ENCODE data around the gene COLQ.

COLQ gene

DNA sequence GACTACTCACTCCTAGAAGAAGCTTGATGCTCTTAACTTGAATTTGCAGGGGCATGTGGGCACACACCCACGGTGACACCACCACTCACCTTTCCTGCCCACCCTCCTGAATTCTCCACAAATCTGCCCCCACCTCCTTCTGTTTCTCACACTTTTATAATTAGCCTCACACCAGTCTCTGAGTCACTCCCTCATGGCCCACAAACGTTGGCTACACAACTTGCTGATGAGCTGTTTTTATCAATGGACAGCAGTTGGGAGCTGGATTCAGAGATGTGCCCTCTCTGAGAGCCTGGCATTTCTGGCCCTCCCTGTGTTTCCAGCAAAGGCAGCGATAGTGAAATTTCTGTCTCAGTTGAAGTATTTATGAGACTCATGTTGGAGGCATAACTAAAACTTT lies 1.3 kb downstream of the COLQ start:
- DNase-seq (ENCODE audit: low read depth in 3 of 3): no peak

DNA sequence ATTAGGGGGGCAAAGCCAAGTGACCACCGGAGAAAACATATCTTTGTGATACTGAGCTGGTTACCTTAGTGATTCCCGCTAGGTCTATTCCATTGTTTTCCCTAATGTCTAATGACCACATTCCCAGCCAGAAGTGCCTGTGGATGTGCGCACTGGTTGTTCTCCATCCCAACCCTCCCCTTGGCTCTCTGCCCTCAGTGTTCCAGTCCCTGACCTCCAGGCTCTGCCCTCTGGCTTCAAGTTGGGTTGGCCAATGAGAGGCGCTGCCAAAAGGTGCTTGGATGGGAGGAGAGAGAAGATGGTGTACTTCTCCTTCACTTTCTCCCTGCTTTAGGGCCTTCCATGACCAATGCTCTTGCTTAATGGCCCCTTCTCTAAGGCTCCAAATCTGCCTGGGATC lies 2.4 kb downstream of the COLQ start:
- DNase-seq (ENCODE audit: low read depth in 3 of 3): no peak

DNA sequence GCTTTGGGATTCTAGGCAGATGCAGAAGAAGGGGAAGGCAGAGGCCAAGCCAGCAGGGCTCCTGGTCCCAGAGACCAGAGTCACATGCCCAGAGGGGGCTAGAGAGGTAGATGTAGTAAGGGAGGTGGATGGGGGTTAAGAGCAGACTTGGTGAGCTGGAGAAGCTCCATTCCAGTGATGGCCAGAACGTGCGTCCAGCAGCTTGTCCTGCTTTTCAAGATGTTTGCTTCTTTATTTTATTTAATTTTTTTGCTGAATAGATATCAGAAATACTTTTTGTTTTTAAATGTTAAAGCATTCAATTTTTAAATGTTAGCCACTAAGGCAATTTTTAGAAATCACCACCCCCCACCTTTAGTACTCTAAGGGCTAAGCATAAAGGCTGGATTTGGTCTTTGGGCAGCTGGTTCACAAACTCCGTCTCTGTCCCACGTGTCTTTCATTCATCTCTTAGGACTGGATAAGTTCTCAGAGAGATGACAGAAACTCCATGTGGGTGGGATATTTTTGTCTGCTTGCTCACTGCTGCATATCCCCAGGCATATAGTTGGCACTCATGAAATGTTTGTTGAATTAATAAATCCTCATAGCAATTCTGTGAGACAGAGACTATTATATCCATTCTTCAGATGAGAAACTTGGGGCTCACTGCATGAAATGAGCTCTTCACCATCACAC lies 6.7 kb downstream of the COLQ start:
- DNase-seq (ENCODE audit: low read depth in 3 of 3): no peak

DNA sequence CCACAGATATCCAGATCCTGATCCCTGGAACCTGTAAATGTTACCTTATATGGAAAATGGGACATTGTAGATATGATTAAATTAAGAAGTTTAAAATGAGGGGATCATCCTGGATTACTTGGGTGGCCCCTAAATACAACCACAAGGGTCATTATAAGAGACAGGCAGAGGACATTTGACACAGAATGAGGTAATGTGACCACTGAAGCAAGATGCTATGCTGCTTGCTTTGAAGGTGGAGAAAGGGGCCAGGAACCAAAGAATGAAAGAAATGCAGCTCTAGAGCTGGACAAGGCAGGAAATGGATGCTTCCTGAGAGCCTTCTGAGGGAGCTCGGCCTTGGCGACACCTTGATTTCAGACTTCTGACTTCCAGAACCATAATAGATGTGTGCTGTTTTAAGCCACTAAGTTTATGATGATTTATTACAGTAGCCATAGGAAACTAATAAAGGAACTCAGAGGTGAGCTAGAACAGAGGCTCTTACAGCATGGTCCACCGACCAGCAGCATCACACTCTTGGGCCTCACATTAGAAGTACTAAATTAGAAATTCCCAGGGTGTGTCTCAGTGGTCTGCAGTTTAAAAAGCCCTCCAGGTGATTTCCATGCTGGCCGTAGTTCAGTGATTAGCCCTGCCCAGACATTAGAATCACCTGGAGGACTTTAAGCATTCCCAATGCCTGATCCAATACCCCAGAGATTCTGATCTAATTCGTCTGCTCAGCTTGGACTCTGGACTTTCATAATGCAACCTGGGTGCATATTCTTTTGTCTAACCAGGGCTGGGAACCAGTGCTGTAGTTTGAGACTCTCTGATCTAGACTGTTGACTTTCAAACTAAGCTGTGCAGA lies 7.5 kb downstream of the COLQ start:
- DNase-seq (ENCODE audit: low read depth in 3 of 3): no peak

DNA sequence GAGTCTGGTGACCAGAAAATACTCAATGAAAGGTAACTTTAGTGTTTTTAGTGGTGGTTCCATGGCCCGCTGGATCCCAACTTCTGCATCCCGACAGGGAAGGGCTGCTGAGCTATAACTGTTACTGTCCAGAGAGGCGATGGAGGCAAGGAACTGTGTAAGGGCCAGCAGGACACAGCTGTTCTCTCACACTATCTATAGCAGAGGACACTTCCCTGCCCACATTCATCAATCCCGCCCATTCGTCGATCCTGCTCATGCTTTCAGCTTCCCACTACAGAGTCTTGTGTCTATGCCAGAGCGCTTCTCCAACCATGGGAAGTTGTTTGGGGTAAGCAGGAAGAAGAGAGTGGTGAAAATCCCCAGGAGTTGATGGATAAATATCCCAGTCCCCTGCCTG lies 8.4 kb downstream of the COLQ start:
- DNase-seq (ENCODE audit: low read depth in 3 of 3): no peak

DNA sequence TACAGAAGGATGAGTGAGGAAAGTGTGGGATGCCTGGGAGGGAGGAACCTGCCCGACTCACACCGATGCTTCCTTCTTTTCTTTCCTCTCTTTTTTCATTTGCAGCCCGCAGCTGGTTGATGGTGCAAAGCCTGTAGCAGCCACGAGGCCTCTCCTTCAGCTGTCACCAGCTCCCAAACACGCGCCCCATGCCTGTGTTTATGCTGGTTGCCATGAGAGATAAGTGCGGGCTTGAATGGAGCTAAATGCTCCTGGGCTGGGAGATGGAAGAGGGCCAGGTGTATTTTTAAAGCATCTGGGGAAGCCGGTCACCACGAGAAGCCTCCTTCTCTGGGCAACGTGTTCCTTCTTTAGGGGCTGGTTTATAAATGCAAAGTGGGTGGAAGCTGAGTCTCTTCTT lies 9.3 kb downstream of the COLQ start:
- no peak for DNase-seq (ENCODE audit: low read depth in 3 of 3)

DNA sequence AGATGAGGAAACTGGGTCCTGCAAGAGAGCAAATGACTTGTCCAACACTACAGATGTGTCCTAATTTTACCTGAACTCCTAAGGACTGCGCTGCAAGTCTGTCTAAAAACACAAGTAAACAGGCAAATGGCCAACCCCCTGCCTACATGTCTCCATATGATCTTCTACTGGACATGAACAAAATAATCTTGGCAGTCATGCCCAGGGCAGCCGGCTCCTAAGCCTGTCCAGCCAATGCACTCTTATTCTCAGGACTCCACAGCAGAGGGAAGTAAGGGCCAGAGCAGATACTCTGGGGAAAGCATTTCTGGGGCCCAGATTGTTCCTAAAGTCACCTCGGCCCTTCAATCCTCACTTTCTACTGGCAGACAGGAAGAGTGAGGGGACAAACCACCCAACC lies 10.3 kb downstream of the COLQ start:
- no peak for DNase-seq (ENCODE audit: low read depth in 3 of 3)

DNA sequence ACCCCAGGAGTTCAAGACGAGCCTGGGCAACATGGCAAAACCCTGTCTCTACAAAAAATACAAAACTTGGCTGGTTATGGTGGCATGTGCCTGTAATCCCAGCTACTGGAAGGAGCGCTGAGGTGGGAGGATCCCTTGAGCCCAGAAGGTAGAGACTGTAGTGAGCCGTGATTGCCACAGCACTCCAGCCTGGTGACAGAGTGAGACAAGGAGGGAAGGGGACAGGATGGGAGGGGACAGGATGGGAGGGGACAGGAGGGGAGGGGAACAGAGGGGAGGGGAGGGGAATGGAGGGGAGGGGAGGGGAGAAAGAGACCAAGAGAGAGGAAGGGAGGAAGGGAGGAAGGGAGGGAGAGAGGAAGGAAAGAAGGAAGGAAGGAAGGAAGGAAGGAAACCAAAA lies 11.0 kb downstream of the COLQ start:
- DNase-seq (ENCODE audit: low read depth in 3 of 3): no peak

DNA sequence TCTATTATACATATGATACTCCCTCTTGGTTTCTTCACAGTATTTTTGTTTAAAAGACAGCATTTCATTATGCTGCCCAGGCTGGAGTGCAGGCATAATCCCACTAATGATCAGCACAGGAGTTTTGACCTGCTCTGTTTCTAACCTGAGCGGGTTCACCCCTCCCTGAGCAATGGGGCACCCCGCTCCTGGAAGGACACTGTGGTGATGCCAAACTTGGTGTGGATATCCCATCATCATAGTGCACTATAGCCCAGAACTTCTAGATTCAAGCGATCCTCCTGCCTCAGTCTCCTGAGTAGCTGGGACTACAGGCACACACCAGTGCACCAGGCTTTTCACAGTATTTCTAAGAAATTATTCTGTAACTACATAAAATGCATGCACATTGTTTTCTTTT lies 14.9 kb downstream of the COLQ start:
- no peak for DNase-seq (ENCODE audit: low read depth in 3 of 3)

DNA sequence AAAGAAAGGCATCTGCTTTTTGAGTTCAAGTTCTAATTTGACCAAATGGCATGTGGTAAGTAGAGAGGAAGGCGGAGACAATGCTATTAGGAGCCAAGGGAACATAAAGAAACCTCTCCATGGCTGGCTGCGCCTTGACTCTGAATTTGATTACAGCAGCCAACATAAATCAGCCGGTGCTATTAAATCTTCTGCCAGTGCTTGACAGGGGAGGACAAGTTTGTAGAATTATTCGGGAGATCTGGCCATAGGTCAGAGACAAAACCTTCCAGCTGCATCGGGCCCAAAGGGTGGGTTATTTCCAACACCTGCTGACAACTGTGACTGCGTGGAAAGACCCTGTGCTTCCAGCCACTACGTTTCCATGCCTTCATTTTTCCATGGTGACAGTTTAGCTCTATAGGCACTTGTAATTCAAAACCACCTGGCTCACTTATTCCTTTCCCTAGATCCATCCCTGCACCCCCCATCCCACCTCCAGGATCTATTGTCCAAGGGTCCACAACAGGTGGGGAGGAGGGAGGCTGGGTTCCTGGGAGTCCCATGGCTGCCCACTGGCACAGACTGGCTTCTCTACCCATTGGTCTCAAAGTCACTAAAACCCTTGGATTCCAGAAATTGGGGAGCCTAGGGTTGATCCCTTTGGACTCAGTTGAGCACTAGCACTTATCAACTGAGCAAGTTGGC lies 15.9 kb downstream of the COLQ start:
- DNase-seq (ENCODE audit: low read depth in 3 of 3): no peak

DNA sequence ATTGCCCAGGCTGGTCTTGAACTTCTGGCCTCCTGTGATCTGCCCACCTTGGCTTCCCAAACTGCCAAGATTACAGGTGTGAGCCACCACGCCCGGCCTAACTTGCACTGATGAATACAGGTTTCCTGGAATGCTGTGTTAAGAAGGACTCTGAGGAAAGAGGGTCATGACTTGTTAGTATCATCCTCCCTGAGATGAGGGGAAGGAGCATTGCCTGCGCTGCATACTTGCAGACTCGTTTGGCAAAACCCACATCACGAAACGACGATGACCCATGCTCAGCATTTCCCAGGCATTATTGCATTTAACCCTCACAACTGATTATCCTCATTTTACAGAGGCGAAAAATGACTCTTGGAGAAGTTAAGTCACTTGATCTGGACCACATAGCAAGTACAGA lies 18.9 kb downstream of the COLQ start:
- DNase-seq (ENCODE audit: low read depth in 3 of 3): no peak

DNA sequence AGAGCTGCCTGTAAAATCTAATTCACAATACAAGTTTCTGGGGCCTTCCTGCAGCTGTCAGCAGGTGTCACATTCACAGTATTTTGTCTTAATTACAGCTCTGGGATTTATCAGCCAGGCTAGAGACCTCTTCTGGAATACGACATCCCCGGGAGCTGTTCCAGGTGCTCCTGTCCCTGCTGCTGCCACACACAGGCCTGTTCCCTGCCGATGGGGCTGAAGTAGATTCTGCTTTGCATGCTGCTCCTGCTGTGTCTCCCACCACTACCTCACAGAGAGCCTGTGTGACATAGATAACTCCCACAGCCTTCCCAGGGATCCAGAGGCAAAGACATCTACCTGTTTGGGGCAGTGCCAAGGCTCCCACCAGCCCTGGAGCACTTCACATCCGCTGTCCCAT lies 20.4 kb downstream of the COLQ start:
- no peak for DNase-seq (ENCODE audit: low read depth in 3 of 3)

DNA sequence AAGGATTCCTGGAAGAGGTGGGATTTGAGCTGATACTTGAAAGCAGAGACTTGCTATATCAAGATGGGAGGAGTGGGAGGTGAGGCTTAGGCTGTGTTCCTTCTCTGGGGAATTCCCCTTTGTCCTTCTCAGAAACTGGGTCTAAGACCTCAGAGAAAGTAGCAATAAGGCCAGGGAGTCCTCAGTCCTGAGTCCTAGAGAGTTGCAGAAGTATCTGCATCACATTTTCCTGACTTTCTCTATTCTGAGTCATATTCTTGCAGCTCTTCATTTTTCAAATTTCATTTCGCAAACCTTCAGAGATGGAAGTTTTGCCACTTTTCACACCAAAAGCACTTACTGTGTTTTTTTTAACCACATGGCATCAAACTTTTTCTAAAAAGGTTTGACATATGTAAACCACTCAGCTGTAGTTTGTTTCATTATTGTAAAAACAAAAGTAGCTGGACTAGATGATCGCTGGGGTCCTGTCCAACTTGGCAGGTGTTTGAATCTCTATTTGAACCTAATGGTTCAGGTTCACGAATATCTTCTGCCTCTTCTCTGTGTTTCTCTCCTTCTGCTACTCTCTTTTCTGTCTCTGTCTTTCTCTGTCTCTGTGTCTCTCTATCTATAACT lies 21.3 kb downstream of the COLQ start:
- no peak for DNase-seq (ENCODE audit: low read depth in 3 of 3)

DNA sequence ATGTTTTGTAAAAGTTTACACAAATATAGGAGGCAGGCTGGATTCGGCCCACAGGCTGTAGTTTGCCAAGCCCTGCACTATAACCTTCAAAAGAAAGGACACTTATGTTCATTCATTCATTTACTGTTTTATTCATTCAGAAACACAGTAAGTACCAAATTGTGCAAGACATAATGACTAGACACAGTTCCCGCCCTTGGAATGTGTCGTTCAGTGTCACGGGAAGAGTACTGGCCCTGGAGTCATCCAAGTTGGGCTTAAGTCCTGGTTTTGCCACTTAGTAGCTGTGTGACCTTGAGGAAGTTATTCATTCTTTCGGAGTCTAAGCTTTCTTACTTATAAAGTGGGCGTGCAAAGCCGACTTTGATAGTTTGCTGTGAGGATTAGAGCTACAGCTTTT lies 22.0 kb downstream of the COLQ start:
- no peak for DNase-seq (ENCODE audit: low read depth in 3 of 3)

DNA sequence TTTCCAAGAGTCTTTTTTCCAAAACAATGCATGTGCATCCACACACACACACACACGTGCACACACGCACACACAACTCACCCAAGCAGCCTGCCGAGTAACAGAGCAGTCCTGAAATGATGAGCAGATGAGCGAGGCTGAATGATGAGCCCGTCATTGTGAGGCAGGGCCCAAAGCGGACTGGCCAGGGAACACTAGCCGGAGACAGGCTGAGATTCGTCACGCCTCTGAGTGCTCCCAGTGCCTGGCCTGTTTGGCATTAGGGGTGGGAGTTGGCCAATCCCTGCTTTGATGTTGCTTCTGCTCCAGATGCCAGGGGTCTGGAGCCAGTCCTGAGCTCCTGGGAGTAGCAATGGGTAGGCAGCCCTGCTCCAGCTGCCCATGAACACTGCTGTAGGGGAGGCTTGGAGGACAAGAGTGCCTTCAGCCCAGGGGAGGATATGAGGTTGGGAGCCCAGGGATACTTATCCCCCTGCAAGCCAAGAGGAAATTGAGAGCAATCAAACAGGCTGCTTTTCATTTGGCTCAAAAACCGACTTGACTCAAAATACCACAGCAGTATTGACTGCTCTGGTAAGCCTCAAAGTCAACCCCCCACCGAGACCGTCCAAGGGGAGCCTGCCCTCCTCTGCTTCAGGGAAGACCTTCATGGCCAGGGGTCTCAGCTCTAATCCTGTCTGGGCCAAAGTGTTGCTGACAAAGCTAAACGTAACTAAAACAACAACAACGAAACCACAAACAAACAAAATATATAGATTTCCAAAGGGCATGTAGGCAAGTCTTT lies 22.9 kb downstream of the COLQ start:
- no peak for DNase-seq (ENCODE audit: low read depth in 3 of 3)

DNA sequence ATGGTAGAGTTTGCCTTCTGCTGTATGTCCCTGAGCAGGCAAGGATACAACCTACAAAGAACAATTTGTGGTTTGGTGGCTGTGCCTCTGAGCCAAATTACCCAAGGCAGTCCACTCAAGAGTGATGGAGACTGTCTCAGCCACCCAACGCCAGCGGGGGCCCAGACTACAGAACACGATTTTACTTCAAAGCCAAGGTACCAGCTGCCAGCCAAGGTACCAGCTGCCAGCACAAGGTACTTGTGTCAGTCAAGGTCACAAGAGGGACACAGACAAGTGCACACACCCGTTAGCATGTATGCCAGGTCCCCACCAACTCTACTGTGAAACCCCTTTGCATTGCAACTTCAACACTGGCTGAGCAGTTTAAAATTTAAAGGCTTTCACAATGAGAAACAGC lies 23.5 kb downstream of the COLQ start:
- no peak for DNase-seq (ENCODE audit: low read depth in 3 of 3)

DNA sequence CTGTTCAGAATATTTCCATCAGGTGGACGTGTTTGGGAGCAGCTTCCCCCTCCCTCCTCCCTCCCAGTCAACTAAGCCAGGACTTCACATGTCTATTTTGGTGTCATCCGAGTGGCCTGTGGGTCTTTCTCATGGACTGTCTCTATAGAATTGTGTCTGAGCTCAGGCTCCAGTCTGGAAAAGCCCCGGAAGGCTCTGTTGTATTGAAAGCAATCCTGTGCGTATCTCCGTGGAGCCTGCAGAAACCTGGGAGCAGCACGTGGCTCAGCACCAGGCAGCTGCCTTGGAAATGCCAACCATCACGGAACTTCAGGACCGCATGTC lies 25.2 kb downstream of the COLQ start:
- no peak for DNase-seq (ENCODE audit: low read depth in 3 of 3)

DNA sequence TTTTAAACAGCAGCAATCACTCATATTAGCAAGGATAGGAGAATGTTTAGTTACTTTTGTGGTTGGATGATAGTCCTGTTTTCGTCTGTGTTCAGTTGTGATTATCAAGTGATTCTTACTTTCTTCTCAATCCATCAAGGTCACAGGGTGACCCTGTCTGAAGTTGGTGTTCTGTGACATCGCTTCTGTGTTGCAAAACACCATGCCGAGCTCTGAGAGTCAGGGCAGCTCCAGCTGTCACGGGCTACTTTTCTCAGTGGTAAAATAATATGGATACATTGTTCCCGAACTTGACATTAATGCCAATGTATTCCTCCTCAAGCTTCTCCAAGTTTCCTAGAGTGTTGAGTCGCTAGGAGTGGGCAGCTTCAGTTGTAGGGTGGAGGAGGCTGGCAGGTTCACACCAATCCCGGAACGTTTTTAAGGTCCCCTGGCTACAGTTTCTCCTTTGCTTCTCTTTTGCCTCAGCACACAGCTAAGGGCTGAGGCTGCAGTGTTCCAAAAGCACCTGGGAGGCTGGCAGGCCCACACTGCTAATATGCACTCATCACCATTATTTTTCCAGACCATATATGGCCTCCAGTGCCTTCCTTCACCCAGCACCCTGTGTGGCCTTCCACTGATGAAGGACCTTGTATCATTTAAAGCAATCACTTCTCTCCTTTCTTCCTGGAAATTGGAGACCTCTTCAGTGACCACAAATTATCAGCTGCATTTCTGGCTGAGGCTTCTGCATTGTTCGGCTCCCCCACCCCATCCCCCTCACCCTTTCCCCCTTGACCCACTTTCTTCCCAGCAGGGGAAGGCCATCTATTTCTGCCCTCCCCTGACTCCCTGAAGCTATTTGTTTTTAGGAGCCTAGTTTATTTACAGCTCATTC lies 25.8 kb downstream of the COLQ start:
- no peak for DNase-seq (ENCODE audit: low read depth in 3 of 3)

DNA sequence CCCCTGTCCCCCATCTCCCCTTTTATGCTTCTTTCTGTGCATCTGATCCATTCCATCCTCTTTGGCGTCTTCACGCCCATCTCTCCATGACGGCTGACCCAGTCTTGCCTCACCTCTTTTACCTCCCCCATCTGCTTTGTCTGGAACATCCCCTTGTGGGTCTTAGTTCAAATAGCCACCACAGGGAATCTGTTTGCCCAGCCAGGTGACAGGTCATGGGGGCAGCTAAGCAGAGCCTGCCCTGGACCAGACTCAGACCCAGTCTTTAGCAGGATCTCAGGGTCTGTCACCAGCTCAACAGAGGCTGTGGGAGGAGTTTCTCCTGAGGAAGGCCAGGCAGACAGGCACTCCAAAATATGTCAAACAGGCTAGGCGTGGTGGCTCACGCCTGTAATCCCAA lies 28.1 kb downstream of the COLQ start:
- DNase-seq (ENCODE audit: low read depth in 3 of 3): no peak

DNA sequence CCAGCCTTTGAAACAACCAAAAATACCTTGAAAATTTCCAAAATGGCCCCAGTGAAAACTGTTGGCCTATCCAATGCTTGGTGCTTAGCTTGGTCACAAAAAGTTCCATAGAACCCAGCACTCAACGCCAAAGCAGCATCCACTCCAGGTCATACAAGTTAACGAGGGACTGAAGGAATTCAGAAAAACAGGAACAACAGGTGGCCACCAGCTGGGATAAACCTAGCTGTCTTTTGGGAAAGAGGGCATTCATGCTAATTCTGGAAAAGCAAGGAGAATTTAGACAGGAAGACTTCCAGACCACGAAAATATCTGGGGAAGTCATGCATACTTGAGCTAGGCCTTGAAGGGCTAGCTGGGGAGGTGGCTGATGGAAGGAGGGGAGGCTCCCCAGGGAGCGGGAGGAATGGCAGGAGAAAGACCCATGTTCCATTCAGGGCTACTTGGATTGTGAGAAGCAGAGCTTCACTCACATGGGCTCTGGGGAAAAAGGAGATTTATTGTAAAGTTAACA lies 28.6 kb downstream of the COLQ start:
- DNase-seq (ENCODE audit: low read depth in 3 of 3): no peak

DNA sequence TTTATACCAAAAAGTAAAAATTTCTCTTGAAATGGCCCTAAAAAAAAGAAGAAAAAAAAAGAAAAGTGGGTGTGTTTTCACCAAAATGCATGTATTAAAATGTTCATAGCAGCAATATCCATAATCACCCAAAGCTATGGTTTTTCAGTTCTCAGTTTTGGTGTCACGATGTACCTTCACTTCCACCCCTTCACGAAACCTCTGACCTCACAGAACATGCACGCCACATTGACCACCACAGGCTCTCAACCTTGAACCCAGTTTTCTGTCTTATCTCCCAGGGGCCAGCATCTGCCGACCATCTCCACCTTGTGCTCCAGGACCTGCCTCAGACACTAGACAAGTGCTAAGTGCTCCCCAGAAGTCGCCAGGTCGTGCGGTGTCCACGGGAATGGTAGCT lies 30.4 kb downstream of the COLQ start:
- DNase-seq (ENCODE audit: low read depth in 3 of 3): no peak
